Smooth muscle cell (in vitro differentiated cells): Measurements from ENCODE around the gene SORCS2. TPM values are rescaled to one million over a fixed set of nuclear protein-coding genes. Genes with fewer than 3 reads are reported as not detected.

Experiments used
- DNase-seq: peaks from one replicate; lab custom pipeline; 2025; ENCODE audit not compliant: unreplicated experiment; lab: John Stamatoyannopoulos, UW
- H2AFZ ChIP-seq: fragments of 200-600 bp; sonication (generic); 2 replicates; pipeline ENCODE4 v1.6.0; 2016; ENCODE audit warnings: antibody characterized with exemption, low read depth, mild to moderate bottlenecking
- H3F3A ChIP-seq: fragments of 200-600 bp; sonication (generic); 2 replicates; pipeline ENCODE4 v1.6.0; 2017; ENCODE audit warnings: antibody characterized with exemption, low read depth
- H3K27ac ChIP-seq: fragments of 200-600 bp; sonication (generic); 2 replicates; pipeline ENCODE4 v1.5.1; 2016; ENCODE audit warnings: low read depth, mild to moderate bottlenecking
- H3K27me3 ChIP-seq: fragments of 200-600 bp; sonication (generic); 2 replicates; pipeline ENCODE4 v1.6.1; 2016; ENCODE audit warnings: low read depth, mild to moderate bottlenecking
- H3K36me3 ChIP-seq: fragments of 200-600 bp; sonication (generic); 2 replicates; pipeline ENCODE4 v1.5.1; 2016; ENCODE audit warnings: low read depth
- H3K4me1 ChIP-seq: fragments of 200-600 bp; sonication (generic); 2 replicates; pipeline ENCODE4 v1.5.1; 2016; ENCODE audit warnings: low read depth
- H3K4me2 ChIP-seq: fragments of 200-600 bp; sonication (generic); 2 replicates; pipeline ENCODE4 v1.6.0; 2016; ENCODE audit warnings: mild to moderate bottlenecking
- H3K4me3 ChIP-seq: fragments of 200-600 bp; sonication (generic); 2 replicates; pipeline ENCODE4 v1.5.1; 2016; ENCODE audit warnings: mild to moderate bottlenecking
- H3K79me2 ChIP-seq: fragments of 200-600 bp; sonication (generic); 2 replicates; pipeline ENCODE4 v1.6.0; 2016; ENCODE audit warnings: low read depth, mild to moderate bottlenecking
- H3K9ac ChIP-seq: fragments of 200-600 bp; sonication (generic); 2 replicates; pipeline ENCODE4 v1.6.0; 2016; ENCODE audit warnings: low read depth
- H3K9me3 ChIP-seq: fragments of 200-600 bp; sonication (generic); replicated peaks from 2 replicates; pipeline ENCODE4 v1.5.1; 2016; ENCODE audit warnings: low read depth
- H4K20me1 ChIP-seq: fragments of 200-600 bp; sonication (generic); 2 replicates; pipeline ENCODE4 v1.6.0; 2016; ENCODE audit warnings: low read depth
- CTCF ChIP-seq: fragments of 200-600 bp; sonication (generic); IDR thresholded peaks from 2 replicates; pipeline ENCODE4 v1.5.1; 2017; ENCODE audit warnings: borderline replicate concordance, mild to moderate bottlenecking, antibody characterized with exemption; ENCODE audit not compliant: insufficient read depth, poor library complexity, severe bottlenecking
- WGBS: methylation state at CpG from one replicate; pipeline ENCODE4 v1.1.7; 2016; ENCODE audit warnings: low lambda C conversion rate; 5-methylcytosine and 5-hydroxymethylcytosine counted together
- polyA plus RNA-seq: library from polyadenylated mRNA; unstranded; fragments of >200 nt; fragmentation: Nextera tagmentation; extraction: Ambion mirVana; gene quantifications from 2 replicates; pipeline ENCODE4 v1.2.1, GENCODE V29; 2016
- total RNA-seq: library from RNA; depleted of rRNA; stranded (reverse); fragments of >200 nt; gene quantifications from 2 replicates; pipeline ENCODE4 v1.2.3, GENCODE V29; 2014

Gene SORCS2
- total and polyA plus RNA-seq, 2 experiments from 2014 or later, result 5.2 to 9.3 TPM

DNA sequence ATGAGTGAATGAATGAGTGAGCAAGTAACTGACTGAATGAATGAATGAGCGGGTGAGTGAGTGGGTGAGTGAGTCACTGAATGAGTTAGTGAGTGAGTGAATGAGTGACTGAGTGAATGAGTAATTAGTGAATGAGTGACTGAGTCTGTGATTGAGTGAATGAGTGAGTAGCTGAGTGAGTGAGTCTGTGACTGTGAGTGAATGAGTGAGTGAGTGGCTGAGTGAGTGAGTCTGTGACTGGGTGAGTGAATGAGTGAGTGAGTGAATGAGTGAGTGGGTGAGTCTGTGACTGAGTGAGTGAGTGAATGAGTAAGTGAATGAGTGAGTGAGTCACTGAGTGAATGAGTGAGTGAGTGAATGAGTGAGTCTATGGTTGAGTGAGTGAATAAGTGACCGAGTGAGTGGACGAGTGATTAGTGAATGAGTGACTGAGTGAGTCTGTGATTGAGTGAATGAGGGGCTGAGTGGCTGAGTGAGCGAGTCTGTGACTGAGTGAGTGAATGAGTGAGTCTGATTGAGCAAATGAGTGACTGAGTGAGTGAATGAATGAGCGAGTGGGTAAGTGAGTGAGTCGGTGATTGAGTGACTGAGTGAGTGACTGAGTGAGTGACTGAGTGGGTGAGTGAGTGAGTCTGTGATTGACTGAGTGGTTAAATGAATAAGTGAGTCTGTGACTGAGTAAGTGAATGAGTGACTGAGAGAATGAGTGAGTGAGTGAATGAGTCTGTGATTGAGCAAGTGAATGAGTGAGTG is 465.4 kb downstream of the SORCS2 start:
- 97% methylated on average over 6 of the region's 6 CpGs for WGBS
- no peaks in the 10 kb centered on the region for H3F3A ChIP-seq
- H3K36me3 ChIP-seq, result no peaks in the 10 kb centered on the region
- no peak overlapping the region for H3K9ac ChIP-seq
- peaks cover 2% of the 10 kb centered on the region for H3K4me1 ChIP-seq
- H3K27me3 ChIP-seq, result no peaks in the 10 kb centered on the region
- no peaks in the 10 kb centered on the region for H3K79me2 ChIP-seq
- H2AFZ ChIP-seq, result no peak overlapping the region
- H3K27ac ChIP-seq, result no peak overlapping the region
- no peaks in the 10 kb centered on the region for H4K20me1 ChIP-seq
- no peaks in the 10 kb centered on the region for H3K9me3 ChIP-seq
- H3K4me3 ChIP-seq, result no peak overlapping the region
- TF ChIP-seq CTCF, result no peak
- H3K4me2 ChIP-seq, result no peak overlapping the region
- DNase-seq, result no peak

DNA sequence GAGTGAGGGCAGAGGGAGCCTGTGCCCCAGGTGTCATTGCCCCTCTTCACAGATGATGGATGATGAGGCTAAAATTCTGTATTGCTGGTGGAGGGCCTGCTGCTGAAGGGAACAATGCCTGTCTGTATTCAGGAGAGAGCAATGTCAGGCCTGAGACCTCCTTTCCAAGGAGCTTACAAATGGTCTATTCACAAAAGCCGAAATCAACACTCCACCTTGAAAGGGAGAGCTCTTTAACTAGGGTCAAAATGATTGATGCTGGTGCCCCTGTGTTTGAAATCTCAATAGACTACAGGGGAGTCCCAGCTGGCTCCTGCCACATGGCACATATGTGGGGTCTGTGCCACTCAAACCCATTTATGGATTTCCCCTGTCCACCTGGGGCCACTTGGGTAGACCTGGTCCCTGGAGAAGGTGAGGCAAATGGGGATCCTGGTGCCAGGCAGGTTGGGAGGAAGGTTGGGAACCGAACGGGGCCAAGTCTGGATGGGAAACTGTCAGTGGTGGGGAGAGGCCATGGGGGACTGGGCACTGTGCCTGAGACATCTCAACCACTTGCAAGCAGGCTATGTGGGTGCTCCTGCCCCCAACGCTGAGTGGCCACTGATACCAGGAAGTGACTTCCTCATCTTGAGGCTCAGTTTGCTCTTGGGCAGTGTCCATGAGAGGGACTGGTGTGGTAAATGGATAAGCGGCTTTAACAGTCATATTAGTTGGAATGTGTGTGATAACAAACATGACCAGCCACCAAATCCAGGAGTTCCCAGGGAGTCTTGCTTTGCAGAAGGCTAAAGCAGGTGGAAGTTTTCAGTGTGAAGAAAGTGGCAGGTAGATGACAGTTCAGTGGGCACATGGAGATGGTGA is 466.2 kb downstream of the SORCS2 start:
- H3K4me3 ChIP-seq, result no peak overlapping the region
- no peaks in the 10 kb centered on the region for H3K4me1 ChIP-seq
- WGBS, result 74% methylated on average over 5 of the region's 5 CpGs
- no peak overlapping the region for H3K4me2 ChIP-seq
- H3K36me3 ChIP-seq, result no peaks in the 10 kb centered on the region
- H3K27me3 ChIP-seq, result no peaks in the 10 kb centered on the region
- no peaks in the 10 kb centered on the region for H4K20me1 ChIP-seq
- TF ChIP-seq CTCF, result no peak
- no peak for DNase-seq
- H3K9me3 ChIP-seq, result no peaks in the 10 kb centered on the region
- no peak overlapping the region for H3K9ac ChIP-seq
- H3F3A ChIP-seq, result no peaks in the 10 kb centered on the region
- no peak overlapping the region for H2AFZ ChIP-seq
- H3K27ac ChIP-seq, result no peak overlapping the region
- H3K79me2 ChIP-seq, result no peaks in the 10 kb centered on the region

DNA sequence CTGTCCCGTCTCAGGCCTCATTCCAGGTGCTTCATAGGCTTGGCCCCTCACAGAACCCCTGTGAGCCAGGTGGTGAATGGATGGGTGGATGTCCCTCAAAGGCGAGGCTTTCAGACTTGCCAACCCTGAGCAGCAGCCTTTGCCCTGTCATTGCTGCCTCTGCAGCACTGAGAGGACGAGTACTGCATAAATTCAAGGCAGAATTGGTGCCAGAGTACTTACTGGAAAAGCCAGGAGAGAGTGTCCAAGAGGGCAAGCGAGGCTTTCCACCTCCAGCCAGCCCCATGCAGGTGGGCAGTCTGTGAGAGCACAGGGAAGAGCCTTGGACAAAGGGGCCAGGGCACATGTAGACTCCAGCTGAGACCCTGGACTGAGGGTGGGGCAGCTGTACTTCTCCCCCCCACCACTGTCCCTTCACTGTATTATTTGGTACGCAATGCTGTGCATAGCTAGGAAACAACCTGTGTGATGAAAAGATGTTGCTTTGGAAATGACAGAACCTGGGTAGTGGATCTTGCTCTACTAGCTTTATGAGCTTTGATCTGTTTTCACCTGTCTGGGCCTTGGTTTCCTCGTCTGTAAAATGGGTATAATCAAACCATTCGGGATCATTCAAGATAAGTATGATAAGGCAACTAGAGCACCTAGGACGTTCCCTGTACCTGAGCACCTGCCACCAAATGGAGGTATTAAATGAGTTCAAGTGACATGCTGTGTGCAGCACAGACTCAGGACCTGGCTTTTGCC is 467.3 kb downstream of the SORCS2 start:
- no peak overlapping the region for H3K9ac ChIP-seq
- no peak overlapping the region for H3K27ac ChIP-seq
- H3K9me3 ChIP-seq, result no peaks in the 10 kb centered on the region
- no peak for TF ChIP-seq CTCF
- H3K27me3 ChIP-seq, result no peaks in the 10 kb centered on the region
- no peaks in the 10 kb centered on the region for H4K20me1 ChIP-seq
- H3K4me3 ChIP-seq, result no peak overlapping the region
- H3F3A ChIP-seq, result no peaks in the 10 kb centered on the region
- no peak for DNase-seq
- no peaks in the 10 kb centered on the region for H3K36me3 ChIP-seq
- no peaks in the 10 kb centered on the region for H3K79me2 ChIP-seq
- H2AFZ ChIP-seq, result no peak overlapping the region
- 90% methylated on average over 8 of the region's 8 CpGs for WGBS
- H3K4me2 ChIP-seq, result no peak overlapping the region
- no peaks in the 10 kb centered on the region for H3K4me1 ChIP-seq
